Parathyroid adenoma (tissue), 2 donors: Measurements from ENCODE around the gene TP53TG5.
"Not testable (repeated sequence)": the region's sequence is repeated elsewhere in the genome, so short reads cannot be mapped to it uniquely, and the experiment has no call there.

Experiments used
- H2AFZ ChIP-seq: fragments of 300-600 bp; sonication (generic); one replicate; pipeline ENCODE4 v1.7.0; 2017; ENCODE audit warnings: antibody characterized with exemption, mild to moderate bottlenecking
- H3K27ac ChIP-seq: fragments of 300-600 bp; sonication (generic); one replicate; pipeline ENCODE4 v1.7.0; 2017
- H3K27me3 ChIP-seq: fragments of 300-600 bp; sonication (generic); one replicate; pipeline ENCODE4 v1.7.0; 2017; ENCODE audit warnings: low read length; ENCODE audit not compliant: control insufficient read depth, insufficient read depth
- H3K36me3 ChIP-seq: fragments of 300-600 bp; sonication (generic); one replicate; pipeline ENCODE4 v1.7.0; 2017; ENCODE audit warnings: low read length; ENCODE audit not compliant: control insufficient read depth, insufficient read depth
- H3K4me1 ChIP-seq: fragments of 300-600 bp; sonication (generic); one replicate; pipeline ENCODE4 v1.7.0; 2017; ENCODE audit warnings: control low read depth
- H3K4me2 ChIP-seq: fragments of 300-600 bp; sonication (generic); one replicate; pipeline ENCODE4 v1.7.0; 2017; ENCODE audit warnings: low read length
- H3K4me3 ChIP-seq: fragments of 300-600 bp; sonication (generic); one replicate; pipeline ENCODE4 v1.7.0; 2017; ENCODE audit warnings: low read depth, low read length
- H3K79me2 ChIP-seq: fragments of 300-600 bp; sonication (generic); one replicate; pipeline ENCODE4 v1.7.0; 2017; ENCODE audit warnings: control low read depth
- H3K9ac ChIP-seq: fragments of 300-600 bp; sonication (generic); one replicate; pipeline ENCODE4 v1.7.0; 2017; ENCODE audit warnings: mild to moderate bottlenecking
- H3K9me3 ChIP-seq: fragments of 300-600 bp; sonication (generic); one replicate; pipeline ENCODE4 v1.7.0; 2017; ENCODE audit warnings: low read length; ENCODE audit not compliant: control insufficient read depth
- TF ChIP-seq, protein P1 (sequence below): fragments of 300-600 bp; sonication (generic); IDR thresholded peaks from one replicate; pipeline ENCODE4 v1.7.0; 2017; ENCODE audit warnings: antibody characterized with exemption, mild to moderate bottlenecking
- donor health status: primary hyperparathyroidism.

TP53TG5 gene

DNA sequence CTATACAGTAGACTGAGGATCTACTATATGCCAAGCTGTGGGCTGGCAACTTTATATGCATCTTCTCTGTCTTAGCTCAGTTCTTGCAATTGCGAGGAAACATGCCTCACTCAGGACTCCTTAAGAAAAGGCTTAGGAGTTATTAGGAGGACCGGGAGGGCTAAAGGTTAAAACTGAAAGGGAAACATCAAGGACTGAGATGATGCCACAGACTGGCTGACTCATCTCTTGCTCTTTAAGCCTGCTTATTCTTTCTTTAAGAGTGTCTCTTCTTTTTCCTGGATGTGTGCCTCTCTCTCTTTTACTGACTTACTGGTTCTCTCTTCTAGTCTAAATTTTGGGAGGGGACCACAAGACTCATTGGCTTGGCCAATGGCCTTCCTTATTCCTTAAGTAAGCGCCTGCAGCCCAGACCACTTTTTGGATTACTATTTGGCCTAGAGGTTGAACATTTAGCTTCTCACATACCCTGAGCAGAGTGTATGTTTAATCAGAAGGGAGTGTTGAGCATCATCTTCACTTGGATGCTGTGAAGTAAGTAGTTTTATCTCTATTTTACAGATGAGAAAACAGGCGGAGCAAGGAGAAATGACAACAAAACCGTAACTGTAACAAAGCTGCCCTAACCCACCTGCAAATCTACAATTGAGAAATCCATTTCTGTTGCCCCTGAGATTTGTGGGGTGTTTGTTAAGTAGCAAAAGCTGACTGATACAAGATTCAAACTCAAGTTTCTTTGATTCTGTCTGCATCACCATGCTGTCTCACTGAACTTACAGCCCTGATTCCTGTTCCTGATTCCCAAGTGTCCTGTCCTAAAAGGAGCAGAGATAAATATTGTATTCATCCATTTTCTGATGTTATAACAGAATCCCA is 22.7 kb downstream of the TP53TG5 start:
- no peaks in the 10 kb centered on the region for H3K79me2 ChIP-seq
- H3K36me3 ChIP-seq = no peaks in the 10 kb centered on the region
- no peaks in the 10 kb centered on the region for H3K27me3 ChIP-seq
- H3K27ac ChIP-seq = no peak overlapping the region
- H3K4me1 ChIP-seq = no peaks in the 10 kb centered on the region
- no peak overlapping the region for H3K9ac ChIP-seq
- H3K4me2 ChIP-seq = no peak overlapping the region
- H3K9me3 ChIP-seq = no peaks in the 10 kb centered on the region
- H3K4me3 ChIP-seq = no peak overlapping the region
- H2AFZ ChIP-seq = no peak overlapping the region
- TF ChIP-seq, protein P1, sequence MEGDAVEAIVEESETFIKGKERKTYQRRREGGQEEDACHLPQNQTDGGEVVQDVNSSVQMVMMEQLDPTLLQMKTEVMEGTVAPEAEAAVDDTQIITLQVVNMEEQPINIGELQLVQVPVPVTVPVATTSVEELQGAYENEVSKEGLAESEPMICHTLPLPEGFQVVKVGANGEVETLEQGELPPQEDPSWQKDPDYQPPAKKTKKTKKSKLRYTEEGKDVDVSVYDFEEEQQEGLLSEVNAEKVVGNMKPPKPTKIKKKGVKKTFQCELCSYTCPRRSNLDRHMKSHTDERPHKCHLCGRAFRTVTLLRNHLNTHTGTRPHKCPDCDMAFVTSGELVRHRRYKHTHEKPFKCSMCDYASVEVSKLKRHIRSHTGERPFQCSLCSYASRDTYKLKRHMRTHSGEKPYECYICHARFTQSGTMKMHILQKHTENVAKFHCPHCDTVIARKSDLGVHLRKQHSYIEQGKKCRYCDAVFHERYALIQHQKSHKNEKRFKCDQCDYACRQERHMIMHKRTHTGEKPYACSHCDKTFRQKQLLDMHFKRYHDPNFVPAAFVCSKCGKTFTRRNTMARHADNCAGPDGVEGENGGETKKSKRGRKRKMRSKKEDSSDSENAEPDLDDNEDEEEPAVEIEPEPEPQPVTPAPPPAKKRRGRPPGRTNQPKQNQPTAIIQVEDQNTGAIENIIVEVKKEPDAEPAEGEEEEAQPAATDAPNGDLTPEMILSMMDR = no peak

DNA sequence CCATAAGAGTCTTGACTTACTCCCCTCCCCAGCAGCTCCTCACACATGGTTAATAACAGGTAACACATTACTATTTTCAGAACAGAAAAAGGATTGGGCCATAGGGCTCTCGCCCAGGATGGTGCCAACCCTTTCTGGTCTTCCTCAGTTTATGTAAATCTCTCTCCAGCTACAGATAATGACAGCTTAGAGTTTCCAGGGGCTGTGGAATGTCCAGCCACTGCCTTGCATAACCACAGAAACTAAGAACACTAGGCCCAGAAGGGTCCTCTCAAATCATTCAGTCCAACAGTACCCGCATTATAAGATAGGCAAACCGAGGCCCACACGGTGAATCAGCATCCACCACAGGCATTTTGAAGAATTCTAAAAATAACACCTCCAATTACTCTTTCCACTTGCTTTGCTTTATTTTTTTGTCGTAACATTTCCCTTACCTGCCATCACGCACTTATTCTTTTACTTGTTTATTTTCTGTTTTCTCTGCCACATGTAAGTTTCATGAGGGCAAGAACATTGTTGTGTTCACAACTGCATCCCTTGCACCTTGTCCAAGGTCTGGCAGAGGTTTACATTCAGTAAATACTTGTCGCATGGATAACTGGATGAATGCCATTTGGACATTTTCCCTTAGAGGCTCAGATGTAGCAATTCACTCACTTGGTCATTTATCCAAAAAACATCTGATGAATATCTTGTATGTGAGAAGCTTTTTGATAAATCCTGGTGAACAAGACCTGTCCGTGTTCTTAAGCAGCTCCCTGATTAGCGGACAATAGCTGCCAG is 23.5 kb downstream of the TP53TG5 start:
- H3K4me1 ChIP-seq = no peaks in the 10 kb centered on the region
- no peaks in the 10 kb centered on the region for H3K36me3 ChIP-seq
- no peaks in the 10 kb centered on the region for H3K79me2 ChIP-seq
- no peaks in the 10 kb centered on the region for H3K9me3 ChIP-seq
- H3K4me2 ChIP-seq = no peak overlapping the region
- H3K9ac ChIP-seq = no peak overlapping the region
- TF ChIP-seq, protein P1 = no peak
- no peak overlapping the region for H2AFZ ChIP-seq
- H3K4me3 ChIP-seq = no peak overlapping the region
- no peak overlapping the region for H3K27ac ChIP-seq
- no peaks in the 10 kb centered on the region for H3K27me3 ChIP-seq

DNA sequence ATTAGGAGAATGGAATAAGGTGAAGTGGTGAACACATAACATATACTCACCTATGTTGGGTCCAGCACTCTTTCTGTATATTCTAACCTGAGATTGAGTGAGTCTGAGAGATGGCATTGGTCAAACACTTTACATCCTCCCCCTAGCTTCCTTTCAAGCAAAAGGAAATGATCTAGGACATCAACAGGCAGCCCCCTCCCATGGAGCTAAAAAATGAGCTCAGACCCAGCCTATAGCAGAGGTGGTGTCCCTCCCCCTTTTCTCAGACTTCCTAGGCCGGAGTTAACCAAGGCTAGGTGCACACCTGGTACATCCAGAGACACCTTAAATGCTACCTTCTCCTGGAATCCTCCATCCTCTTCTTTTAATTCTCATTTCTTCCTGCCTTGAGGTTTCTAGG is 24.4 kb downstream of the TP53TG5 start:
- no peak overlapping the region for H3K9ac ChIP-seq
- H3K4me3 ChIP-seq = no peak overlapping the region
- no peaks in the 10 kb centered on the region for H3K9me3 ChIP-seq
- H3K79me2 ChIP-seq = no peaks in the 10 kb centered on the region
- no peaks in the 10 kb centered on the region for H3K36me3 ChIP-seq
- H3K4me2 ChIP-seq = no peak overlapping the region
- H2AFZ ChIP-seq = no peak overlapping the region
- no peaks in the 10 kb centered on the region for H3K4me1 ChIP-seq
- TF ChIP-seq, protein P1 = no peak
- no peaks in the 10 kb centered on the region for H3K27me3 ChIP-seq
- H3K27ac ChIP-seq = no peak overlapping the region

DNA sequence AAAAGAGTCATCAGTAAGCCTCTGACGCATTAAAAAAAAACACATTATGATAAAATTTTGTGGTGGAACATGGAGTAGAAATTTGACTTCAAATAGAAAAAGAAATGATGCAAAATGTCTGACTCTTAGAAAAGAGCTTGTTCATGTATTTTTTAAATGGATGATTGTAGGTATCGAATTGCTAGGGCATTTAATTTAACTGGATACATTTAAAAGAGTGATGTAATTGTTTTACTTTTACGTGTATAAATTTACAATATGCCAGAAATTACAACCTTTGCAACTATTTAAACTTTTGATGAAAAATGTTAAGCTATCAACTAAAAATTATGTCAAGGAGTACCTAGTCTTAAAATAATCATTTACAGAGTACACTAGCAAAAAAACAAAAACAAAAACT is 25.4 kb downstream of the TP53TG5 start:
- Histone ChIP-seq H3K27me3 (no peaks in the 10 kb centered on the region), H3K36me3 (no peaks in the 10 kb centered on the region)
- TF ChIP-seq, protein P1 = no peak

DNA sequence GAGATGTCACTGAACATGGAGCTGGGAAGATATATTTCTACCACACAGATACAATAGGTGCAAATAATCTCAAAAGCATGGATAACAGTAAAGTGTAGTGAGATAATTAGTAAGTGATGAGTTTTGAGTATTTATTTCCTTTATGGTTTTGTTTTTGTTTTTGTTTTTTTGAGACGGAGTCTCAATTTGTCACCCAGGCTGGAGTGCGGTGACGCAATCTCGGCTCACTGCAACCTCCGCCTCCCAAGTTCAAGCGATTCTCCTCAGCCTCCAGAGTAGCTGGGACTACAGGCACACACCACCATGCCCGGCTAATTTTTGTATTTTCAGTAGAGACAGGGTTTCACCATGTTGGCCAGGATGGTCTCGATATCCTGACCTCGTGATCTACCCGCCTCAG is 27.3 kb downstream of the TP53TG5 start:
- not testable (repeated sequence) for H3K36me3 ChIP-seq, H3K9ac ChIP-seq, H2AFZ ChIP-seq, H3K4me2 ChIP-seq, H3K27ac ChIP-seq, H3K79me2 ChIP-seq, H3K9me3 ChIP-seq, H3K4me1 ChIP-seq, H3K27me3 ChIP-seq, H3K4me3 ChIP-seq

More for the DNA sequence above, 25.4 kb downstream of the TP53TG5 start:
- H3K4me3 ChIP-seq = no peak overlapping the region
- no peak overlapping the region for H2AFZ ChIP-seq
- H3K4me2 ChIP-seq = no peak overlapping the region
- no peaks in the 10 kb centered on the region for H3K79me2 ChIP-seq
- no peaks in the 10 kb centered on the region for H3K9me3 ChIP-seq
- no peak overlapping the region for H3K27ac ChIP-seq
- H3K9ac ChIP-seq = no peak overlapping the region
- H3K4me1 ChIP-seq = no peaks in the 10 kb centered on the region
